Muscle of arm (tissue), 12 donors: ENCODE data around the gene FAM204A. TPM values are rescaled to one million over a fixed set of nuclear protein-coding genes. Genes with fewer than 3 reads are reported as not detected.

Experiments used
- DNase-seq: peaks from one replicate; pipeline ENCODE4 v3.0.0-alpha.2; 2013
- polyA plus RNA-seq, 12 donors: library from polyadenylated mRNA; unstranded; fragments of 120-200 nt; gene quantifications; one replicate each; pipeline ENCODE4 v1.2.1, GENCODE V29; 2013; ENCODE audit not compliant: insufficient read length in 12 of 12

The FAM204A gene
- polyA plus RNA-seq, 12 donors, result 32.7 to 56.3 (median 46.5) TPM; not detected in 1

- no peak for DNase-seq
Observed at GRCh38 chr10:118287076-118287806, 54.9 kb downstream of the FAM204A start.

GRCh38 chr10:118286051-118286838 is 55.9 kb downstream of the FAM204A start:
- no peak for DNase-seq

- DNase-seq, result no peak
Observed at GRCh38 chr10:118282670-118283069, 59.5 kb downstream of the FAM204A start.

GRCh38 chr10:118278649-118279048 is 63.5 kb downstream of the FAM204A start:
- no peak for DNase-seq

GRCh38 chr10:118277871-118278270 is 64.3 kb downstream of the FAM204A start:
- no peak for DNase-seq

- DNase-seq, result no peak
Observed at GRCh38 chr10:118276727-118277126, 65.4 kb downstream of the FAM204A start.

GRCh38 chr10:118276204-118276603 is 65.9 kb downstream of the FAM204A start:
- no peak for DNase-seq

- no peak for DNase-seq
Observed at GRCh38 chr10:118273662-118274061, 68.5 kb downstream of the FAM204A start.

GRCh38 chr10:118272767-118273166 is 69.4 kb downstream of the FAM204A start:
- DNase-seq, result no peak

- DNase-seq, result peak; percentile 15
Observed at GRCh38 chr10:118272149-118272721, 69.9 kb downstream of the FAM204A start.

- no peak for DNase-seq
Observed at GRCh38 chr10:118271671-118272070, 70.5 kb downstream of the FAM204A start.

GRCh38 chr10:118266098-118266748 is 75.9 kb downstream of the FAM204A start:
- DNase-seq, result no peak

GRCh38 chr10:118264838-118265470 is 77.2 kb downstream of the FAM204A start:
- no peak for DNase-seq

GRCh38 chr10:118264252-118264651 is 77.9 kb downstream of the FAM204A start:
- DNase-seq, result no peak

- DNase-seq, result no peak
Observed at GRCh38 chr10:118262538-118262937, 79.6 kb downstream of the FAM204A start.

- DNase-seq, result no peak
Observed at GRCh38 chr10:118259288-118259906, 82.7 kb downstream of the FAM204A start.

- no peak for DNase-seq
Observed at GRCh38 chr10:118258285-118258684, 83.8 kb downstream of the FAM204A start.

- DNase-seq, result no peak
Observed at GRCh38 chr10:118256825-118257570, 85.1 kb downstream of the FAM204A start.

GRCh38 chr10:118256209-118256608 is 85.9 kb downstream of the FAM204A start:
- DNase-seq, result no peak

- DNase-seq, result no peak
Observed at GRCh38 chr10:118255355-118255754, 86.8 kb downstream of the FAM204A start.

- DNase-seq, result peak; percentile 41
Observed at GRCh38 chr10:118254654-118255053, 87.5 kb downstream of the FAM204A start.
